ENCODE measurements around the gene MGMT.

Gene MGMT

DNA sequence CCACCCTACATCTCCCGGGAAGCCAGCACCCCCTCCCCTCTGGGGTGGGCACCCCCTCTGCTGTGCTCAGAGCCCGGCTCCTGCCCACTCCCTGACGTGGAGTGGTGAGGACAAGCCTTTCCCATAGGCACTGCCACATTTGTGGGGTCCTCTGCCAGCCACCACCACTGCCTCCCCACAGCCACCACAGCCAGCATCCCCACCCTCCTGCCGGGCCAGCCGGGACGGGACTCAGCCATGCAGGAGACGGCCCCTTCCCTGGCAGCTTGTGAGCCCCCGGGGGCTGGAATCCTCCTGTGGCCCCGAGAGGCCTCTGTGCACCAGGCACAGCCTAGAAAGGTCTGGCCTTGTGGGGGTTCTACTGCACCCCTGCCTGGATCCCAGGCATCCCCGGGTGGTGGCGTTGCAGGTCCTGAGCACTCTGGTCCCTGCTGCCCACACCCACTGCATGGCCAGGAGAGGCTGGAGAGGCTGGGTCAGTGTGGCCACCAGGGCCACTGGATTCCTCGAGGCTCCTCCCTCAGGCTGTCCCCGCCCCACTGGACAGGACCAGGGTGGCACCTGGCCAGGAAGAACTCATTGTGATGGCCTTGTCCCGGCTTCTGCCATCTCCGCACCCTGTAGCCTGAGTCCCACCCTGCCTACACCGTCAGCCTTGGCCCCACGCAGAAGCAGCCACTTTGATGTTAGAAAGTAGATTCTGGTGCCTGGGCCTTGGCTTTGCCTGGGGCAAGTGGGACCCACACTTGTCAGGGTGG is 349.0 kb downstream of the MGMT start:
- DNase-seq, result no peak

DNA sequence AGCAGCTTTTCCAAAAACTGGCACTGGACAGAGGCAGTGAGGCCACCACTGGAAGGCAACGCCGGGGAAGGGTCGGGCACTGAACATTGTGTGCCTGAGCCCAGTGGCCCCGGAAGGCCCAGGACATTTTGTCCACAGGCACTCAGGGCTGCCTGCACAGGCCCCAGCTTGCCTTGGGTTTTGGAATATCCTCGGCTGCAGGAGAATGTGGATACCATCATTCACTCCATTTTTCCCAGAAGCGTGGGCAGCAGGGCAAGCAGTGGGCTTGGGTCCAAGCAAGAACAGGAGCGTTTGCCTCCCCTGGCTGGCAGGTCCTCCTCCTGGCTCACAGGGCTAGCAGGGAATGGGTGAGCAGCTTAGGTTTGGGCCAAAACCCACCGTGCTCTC is 349.6 kb downstream of the MGMT start:
- no peak for DNase-seq
